ENCODE measurements around the gene MRPL53. TPM values are rescaled to one million over a fixed set of nuclear protein-coding genes. Genes with fewer than 3 reads are reported as not detected.
"Not testable (repeated sequence)": the region's sequence is repeated elsewhere in the genome, so short reads cannot be mapped to it uniquely, and the experiment has no call there.

The MRPL53 gene
- total and polyA plus RNA-seq, 2 of the 4 experiments (the other 2 are of a cell fraction), result 5.2 to 39.0 TPM

DNA sequence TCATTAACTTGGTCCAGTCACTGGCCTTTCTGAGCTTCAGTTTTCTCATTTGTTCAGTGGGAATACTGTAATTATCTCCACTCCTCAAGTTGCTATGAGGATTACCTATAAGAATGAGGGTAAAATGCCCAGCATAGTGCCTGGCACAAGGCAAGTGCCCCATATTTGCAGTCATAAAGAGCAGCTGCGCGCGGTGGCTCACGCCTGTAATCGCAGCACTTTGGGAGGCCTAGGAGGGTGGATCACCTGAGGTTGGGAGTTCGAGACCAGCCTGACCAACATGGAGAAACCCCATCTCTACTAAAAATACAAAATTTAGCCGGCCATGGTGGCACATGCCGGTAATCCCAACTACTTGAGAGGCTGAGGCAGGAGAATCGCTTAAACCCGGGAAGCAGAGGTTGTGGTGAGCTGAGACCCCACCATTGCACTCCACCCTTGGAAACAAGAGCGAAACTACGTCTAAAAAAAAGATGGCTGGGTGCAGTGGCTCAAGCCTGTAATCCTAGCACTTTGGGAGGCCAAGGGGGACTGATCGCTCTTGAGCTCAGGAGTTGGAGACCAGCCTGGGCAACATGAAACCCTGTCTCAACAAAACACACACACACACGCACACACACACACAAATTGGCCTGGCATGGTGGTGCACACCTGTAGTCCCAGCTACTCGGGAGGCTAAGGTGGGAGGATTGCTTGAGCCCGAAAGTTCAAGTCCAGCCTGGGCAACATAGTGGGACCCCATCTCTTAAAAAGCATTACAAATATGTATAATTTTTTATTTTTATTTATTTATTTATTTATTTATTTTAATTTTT is 29.8 kb downstream of the MRPL53 start:
- in situ Hi-C loops (cut with MboI; ENCODE audit: low sequenced_read_pairs); H3K27ac ChIP-seq (ENCODE audit: insufficient read depth, low read length); H3K4me3 ChIP-seq (ENCODE audit: insufficient read depth, low read depth, low read length); H3K4ac ChIP-seq (ENCODE audit: low read depth, low read length); H4K8ac ChIP-seq (ENCODE audit: low read depth in 2 of 2, low read length in 2 of 2); H2BK120ac ChIP-seq (ENCODE audit: low read depth, low read length); H3K18ac ChIP-seq (ENCODE audit: low read depth, low read length); BruUV-seq (replicated peaks); H3K23ac ChIP-seq (ENCODE audit: low read depth, low read length); H4K20me1 ChIP-seq (ENCODE audit: insufficient read depth, low read length); dilution Hi-C loops (cut with HindIII; ENCODE audit: low sequenced_read_pairs, unreplicated experiment); ATAC-seq (ENCODE audit: low read depth); H3K56ac ChIP-seq (ENCODE audit: extremely low read depth, insufficient read depth, low read length); H2BK15ac ChIP-seq (ENCODE audit: low read depth, low read length); H3K9ac ChIP-seq (ENCODE audit: low read depth, low read length); H3K9me3 ChIP-seq (ENCODE audit: control insufficient read depth, insufficient read depth, low read length); intact Hi-C loops (cut with micrococcal nuclease); H2AFZ ChIP-seq (replicated peaks; ENCODE audit: low read length, poor library complexity); H3K36me3 ChIP-seq (ENCODE audit: control insufficient read depth, insufficient read depth, low read length); H3K27me3 ChIP-seq (ENCODE audit: control insufficient read depth, insufficient read depth, low read length); DNase-seq; H2BK5ac ChIP-seq (ENCODE audit: low read depth, low read length, poor library complexity, severe bottlenecking); H3K14ac ChIP-seq (replicated peaks; ENCODE audit: low read depth, low read length); H2BK20ac ChIP-seq (ENCODE audit: low read depth, low read length); CTCF ChIA-PET; H4K91ac ChIP-seq (ENCODE audit: insufficient read depth, low read depth, low read length); POLR2A ChIA-PET (ENCODE audit: unreplicated experiment); H4K5ac ChIP-seq (ENCODE audit: low read depth, low read length); H2AK5ac ChIP-seq (ENCODE audit: low read depth, low read length); H3K4me2 ChIP-seq (ENCODE audit: low read depth, low read length); H2AK9ac ChIP-seq (replicated peaks; ENCODE audit: low read depth, low read length, poor library complexity): not testable (repeated sequence)
- Histone ChIP-seq H3K79me1 (ENCODE audit: low read depth in 1 of 2, low read length in 2 of 2) (peaks cover 16 to 25% of the 10 kb centered on the region in 2 experiments), H3K4me1 (ENCODE audit: control insufficient read depth, insufficient read depth, low read length) (peaks cover 17% of the 10 kb centered on the region), H3K9me1 (ENCODE audit: insufficient read depth, low read length) (peaks cover 21% of the 10 kb centered on the region)
- WGBS, 2 experiments (ENCODE audit: extremely low coverage in 2 of 2, insufficient read length in 1 of 2), result 100% methylated on average over 1 of the region's 16 CpGs; no CpG with 5 or more reads in 1 of the 2 experiments
